GM18499 (cell line): Measurements from ENCODE around the gene IAH1.

Experiments
- ATAC-seq: cut with Tn5 transposase; IDR thresholded peaks from one replicate; pipeline ENCODE4 v1.9.1; 2021; ENCODE audit warnings: moderate number of reproducible peaks; ENCODE audit not compliant: insufficient read depth, unreplicated experiment

The IAH1 gene, protein sequence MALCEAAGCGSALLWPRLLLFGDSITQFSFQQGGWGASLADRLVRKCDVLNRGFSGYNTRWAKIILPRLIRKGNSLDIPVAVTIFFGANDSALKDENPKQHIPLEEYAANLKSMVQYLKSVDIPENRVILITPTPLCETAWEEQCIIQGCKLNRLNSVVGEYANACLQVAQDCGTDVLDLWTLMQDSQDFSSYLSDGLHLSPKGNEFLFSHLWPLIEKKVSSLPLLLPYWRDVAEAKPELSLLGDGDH

DNA sequence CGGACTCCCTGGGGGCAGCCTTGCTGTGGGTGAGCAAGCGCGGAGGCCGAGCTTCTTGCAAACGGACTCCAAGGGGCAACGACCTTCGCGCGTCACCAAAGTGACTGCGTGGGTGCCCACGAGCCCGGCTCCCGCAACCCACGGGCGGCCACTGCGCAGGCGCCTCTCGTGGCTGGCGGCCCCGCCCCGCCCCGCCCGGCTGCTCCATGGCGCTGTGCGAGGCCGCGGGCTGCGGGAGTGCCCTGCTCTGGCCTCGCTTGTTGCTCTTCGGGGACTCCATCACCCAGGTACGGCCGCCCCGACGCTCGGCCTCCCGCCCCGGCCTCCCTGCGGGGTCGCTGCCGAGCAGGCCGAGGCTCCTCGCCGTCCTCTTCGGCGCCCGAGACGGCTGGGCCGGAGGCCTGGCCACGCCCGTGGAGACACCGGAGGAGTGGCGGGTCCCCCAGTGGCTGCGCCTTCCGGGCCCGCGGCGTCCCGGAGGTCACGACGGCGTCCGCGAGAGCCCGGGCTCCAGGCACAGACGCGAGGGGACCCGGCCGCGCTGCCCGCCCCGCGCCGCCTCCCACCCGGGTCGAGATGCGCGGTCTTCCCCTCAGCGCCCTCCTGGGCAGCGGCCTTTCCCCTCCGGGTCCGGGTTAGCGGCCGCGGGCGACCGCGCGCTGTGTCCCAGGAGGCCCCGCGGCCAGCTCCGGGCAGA lies at the start of gene IAH1:
IAH1 (plus strand) TSS at position 191 of the 697 bp plus-strand sequence; CDS start at position 207, 16 bp downstream.
- ATAC-seq = peak; percentile 49

DNA sequence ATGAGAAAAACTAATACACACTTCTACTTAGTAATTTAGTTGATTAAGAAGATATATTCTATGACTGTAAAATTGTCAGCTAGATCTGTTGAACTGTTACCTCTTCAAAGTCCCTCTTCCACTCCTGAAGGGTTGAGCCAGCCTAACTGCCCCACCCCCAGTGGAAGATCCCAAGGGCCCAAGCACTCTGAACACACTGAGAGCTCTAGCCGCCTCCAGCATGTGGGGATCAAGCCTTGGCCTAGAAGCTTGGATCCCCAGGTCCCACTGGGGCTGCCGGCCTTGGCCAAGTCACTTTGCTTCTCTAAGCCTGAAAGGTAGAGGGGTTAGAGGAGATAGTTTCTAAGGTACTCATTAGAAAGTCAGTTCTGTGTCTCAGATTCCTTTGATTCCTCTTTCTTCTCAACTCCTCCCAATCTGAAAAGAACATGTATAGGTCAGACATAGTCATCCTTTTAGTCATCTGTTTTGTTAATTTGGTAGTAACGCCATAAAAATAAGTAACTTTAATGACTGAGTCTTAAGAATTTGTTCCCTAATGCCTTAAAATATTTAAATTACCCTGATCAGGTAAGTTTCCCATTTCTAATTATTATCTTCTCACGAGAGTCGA lies 45.3 kb upstream of the IAH1 start:
- no peak for ATAC-seq

DNA sequence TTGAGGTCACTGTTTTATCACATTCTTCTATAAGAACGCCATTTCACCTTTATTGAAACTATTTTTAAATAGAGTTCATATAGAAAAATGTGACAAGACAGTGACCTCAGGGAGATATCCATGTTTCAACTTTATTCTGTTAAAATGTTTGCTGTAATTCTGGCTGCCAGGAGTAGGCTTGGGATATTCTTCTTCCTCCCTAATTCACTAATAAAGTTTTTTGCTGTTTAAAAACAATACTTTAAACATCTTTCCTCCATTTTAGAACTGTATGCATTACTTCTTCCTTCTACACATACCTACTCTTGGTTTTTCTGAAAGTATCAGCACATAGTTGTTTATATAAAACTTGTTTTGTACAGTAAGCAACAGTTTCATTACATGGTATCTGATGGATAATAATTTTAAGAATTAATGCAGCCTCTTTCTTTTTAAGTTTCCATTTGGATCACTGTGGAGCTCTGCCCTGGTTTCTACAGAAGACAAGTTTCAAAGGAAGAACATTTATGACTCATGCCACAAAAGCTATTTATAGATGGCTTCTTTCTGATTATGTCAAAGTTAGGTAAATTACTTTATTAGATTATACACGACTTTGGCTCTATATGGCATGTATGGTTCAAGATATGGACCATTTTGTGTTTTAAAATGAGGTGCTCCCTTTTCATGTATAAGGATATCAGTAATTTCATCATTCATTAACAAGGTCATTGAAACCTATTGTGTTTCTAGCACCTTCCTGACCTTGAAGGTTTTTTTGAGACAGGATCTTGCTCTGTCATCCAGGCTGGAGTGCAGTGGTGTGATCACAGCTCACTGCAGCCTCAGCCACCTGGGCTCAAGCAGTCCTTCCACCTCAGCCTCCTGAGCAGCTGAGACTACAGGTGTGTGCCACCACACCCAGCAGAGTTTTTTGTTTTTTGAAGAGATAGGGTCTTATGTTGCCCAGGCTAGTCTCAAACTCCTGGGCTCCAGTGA lies 43.7 kb upstream of the IAH1 start:
- ATAC-seq = no peak

DNA sequence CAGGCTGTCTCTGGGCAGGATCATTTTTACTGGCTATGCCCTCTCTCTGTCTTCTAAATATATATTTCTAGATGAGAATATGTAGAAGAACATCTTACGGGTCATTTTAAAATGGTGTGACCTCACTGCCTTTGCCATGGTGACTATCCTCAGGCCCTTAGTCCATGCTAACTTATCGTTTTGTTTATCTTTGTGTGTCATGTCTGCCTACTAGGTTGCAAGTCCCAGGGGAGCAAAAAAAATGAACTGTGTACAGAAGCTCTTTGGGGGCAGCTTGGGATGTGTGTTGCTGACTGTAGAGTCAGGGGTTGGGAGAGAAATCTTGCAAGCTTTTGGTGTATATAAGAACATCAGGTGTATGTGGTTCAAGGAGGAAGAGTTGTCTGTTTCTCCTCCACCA lies 39.9 kb upstream of the IAH1 start:
- no peak for ATAC-seq

DNA sequence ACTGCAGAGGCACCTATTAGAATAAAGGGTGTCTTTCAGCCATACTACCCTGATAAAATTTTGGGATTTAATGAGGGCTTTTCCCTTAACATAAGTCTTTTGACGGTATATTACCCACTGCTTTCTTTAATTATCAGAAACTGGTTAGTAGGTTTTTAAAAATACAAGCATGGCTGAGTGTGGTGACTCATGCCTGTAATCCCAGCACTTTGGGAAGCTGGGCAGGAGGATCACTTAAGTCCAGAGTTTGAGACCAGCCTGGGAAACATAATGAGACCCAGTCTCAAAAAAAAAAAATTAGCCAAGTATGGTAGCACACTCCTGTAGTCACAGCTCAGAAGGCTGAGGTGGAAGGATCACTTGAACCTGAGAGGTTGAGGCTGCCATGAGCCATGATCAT lies 34.8 kb upstream of the IAH1 start:
- ATAC-seq = no peak

DNA sequence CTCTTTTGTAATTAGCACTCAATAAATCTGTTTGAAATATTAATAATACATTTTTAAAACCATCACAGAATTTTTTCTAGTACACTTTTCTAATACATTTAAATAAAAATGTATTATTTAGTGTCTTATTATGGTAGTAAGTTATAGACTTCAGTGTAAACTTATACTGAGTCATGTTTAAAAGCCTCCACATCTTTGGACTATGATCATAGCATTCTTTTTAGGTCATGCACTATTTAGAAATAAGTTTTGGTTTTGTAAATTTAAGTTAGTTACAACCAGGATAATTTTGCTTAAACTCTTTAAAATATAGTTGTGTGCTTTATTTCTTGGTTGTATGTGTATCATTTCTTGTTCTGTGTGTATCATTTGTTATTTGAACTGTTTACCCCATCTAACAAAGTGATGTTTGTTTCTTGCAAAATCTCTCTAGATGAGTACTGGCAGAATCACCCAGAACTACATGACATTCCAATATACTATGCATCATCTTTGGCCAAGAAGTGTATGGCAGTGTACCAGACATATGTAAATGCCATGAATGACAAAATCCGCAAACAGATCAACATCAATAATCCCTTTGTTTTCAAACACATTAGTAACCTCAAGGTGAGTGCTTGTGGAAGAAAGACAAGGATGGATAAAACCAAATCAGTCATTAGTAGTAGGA lies 34.2 kb upstream of the IAH1 start:
- no peak for ATAC-seq

DNA sequence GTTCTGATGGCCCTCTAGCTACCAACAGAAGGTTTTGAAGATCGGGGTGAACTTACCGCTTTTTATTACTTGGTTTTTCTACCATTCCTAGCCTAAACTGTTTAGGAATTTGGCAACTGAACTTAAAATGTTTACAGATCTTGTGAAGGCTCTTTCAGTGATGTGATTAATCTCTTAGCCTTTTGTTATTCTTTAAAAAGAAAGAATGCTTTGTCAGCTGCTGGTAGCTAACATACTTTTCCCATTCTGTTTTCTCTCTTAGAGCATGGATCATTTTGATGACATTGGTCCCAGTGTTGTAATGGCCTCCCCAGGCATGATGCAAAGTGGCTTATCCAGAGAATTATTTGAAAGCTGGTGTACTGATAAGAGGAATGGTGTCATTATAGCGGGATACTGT lies 32.8 kb upstream of the IAH1 start:
- ATAC-seq = no peak

DNA sequence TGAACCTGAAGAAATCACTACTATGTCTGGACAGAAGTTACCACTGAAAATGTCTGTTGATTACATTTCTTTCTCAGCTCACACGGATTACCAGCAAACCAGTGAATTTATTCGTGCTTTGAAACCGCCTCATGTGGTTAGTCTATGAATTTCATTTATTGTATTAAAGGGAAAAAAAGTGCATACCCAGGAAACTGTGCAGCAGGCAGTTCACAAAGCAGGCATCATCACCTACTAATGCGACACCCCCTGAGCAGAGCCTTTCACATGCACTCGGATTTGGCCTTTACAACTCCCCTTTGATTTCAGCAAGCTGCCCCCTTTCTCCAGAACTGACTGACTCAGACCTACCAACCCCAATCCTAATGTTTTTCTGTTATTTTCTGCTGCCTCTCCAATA lies 30.8 kb upstream of the IAH1 start:
- no peak for ATAC-seq

DNA sequence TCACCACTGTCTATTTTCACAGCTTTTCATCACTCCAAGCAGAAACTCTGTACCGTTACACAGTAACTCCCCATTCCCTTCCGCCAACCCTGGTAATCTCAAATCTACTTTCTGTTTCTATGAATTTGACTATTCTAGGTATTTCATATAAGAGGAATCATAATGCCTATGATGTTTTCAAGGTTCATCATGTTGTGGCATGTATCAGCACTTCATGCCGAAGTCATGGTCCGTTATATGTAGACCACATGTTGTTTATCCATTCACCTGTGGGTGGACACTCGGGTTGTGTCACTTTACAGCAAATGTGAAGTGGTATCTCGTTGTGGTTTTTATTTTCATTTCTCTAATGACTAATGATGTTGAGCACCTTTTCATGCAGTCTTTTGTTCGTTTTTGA lies 29.3 kb upstream of the IAH1 start:
- no peak for ATAC-seq

DNA sequence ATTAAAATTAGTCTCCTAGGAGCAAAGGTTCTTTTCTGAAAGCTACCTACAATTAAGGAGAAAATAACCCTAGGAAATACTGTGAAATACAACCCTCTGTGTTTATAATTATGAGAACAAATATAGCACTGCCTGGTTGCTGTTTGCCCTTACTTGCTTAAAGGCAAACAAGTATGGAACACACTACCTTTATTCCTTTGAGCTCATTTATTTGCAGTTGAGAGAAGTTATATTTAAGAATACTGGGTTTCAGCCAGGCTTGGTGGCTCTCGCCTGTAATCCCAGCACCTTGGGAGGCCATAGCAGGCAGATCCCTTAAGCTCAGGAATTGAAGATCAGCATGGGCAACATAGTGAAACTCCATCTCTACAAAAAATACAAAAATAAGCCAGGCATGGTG lies 23.1 kb upstream of the IAH1 start:
- no peak for ATAC-seq

DNA sequence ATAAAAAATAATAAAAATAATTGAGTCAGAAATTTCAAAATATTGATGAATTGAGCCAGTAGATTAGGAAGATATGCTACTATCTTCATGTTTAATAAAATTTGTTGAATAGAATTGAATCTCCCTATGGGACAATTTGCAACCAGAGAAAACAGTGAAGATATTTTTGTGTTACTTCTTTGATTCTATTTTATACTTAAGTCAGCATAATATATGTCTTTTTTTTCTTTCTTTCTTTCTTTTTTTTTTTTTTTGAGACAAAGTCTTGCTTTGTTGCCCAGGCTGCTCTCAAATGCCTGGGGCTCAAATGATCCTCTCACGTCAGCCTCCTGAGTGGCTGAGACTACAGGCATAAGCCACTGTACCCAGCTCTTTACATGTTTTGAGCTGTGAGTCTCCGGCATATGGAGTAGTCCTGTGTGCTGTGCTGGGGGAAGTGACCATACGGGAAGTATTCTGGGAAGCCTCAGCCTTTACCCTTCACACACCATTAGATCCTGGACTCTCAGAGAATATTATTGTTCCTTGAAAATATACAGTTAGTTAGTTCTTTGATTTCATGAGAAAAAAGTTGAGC lies 13.8 kb upstream of the IAH1 start:
- ATAC-seq = no peak

DNA sequence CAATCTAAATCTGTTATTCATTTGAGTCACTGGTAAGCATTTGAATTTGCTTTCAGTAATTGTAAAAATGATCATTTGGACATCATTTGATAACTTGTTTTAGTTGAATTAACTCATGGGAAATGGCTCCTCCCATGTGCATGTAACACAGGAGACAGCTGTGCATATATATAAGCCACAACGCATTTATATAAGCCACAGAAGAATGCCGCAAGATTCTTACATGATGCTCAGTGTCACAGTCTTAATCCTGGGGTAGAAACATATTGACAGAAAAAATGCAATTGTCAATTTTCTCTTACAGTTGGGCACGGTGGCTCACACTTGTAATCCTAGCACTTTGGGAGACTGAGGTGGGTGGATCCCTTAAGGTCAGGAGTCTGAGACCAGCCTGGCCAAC lies 13.3 kb upstream of the IAH1 start:
- no peak for ATAC-seq

DNA sequence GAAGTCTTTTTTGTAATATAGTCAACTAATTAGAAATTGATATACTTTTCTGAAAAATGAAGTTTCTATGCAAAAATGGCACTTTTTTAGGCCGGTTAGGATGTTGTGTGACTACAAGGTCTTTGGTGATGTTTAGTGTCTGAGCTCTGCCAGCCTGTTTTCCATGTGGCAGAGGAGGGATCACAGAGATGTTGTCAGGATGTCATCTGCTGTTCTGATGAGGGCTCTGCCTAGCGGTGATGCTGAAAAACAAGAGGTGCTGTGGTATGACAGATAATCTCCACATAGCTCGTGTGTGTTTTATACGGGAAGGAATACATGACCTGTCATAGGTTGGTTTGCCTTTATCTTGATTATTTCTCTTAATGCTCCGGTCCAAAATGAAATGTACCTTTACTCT lies 12.0 kb upstream of the IAH1 start:
- no peak for ATAC-seq

DNA sequence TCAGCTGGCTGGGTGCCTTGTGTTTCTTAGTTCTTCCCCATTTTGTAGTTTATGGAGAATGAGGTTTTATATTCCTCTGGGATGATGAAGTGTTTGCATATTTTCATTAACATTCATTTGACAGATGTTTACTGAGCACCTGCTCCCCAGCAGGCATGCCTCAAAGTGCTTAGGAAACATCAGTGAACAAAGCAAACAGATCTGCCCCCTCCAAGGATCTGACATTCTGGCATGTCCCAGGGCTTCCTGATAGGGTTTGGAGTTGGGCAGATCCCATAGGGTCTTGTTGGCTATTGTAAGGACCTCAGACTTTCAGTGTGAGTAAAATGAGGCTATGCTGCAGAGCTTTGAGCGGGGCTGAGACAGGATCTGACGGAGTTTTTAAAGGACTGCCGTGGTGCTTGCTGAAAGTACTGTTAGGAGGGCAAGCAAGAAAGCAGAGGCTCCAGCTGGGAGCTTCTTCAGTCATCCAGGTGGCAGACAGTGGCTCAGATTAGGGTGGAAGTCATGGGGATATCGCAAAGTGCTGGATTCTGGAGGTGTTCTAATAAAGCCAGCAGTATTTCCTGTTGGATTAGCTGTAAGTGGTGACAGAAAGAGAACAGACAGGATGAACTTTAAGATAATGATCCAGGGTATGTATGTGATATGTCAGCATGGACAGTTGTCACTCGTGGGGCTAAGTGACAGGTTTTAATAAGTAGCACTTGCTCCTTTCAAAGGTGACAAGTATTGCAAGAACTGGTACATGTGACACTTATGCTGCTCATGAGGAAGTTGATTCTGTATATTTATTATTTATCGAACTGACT lies 11.3 kb upstream of the IAH1 start:
- ATAC-seq = no peak

DNA sequence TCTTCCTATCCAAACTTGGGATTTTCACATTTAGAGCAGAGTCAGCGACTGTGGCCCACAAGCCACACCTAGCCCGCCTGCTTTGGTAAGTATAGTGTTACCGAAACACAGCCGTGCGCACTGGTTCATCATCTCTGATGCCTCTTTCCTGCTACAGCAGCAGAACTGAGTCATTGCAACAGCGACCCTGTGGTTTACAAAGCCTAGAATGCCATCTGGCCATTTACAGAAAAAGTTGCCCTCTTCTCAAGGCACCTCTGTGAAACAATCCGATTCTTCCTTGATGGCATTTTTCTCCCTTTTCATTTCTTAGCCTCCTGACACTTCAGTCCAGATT lies 10.7 kb upstream of the IAH1 start:
- ATAC-seq = no peak

DNA sequence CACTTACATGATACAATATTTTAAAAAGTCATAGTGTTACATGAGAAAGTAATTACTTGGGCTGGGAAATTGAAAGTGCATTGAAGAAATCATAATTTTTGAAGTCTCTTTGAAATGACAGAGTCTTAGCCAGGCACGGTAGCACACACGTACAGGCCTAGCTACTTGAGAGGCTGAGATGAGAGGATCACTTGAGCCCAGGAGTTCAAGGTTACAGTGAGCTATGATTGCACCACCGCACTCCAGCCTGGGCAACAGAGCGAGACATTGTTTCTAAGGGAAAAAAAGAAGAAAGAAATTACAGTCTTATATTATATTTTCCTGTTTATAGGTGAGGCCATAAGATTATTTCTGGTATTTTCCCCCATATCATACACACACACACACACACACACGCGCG lies 9.2 kb upstream of the IAH1 start:
- no peak for ATAC-seq

DNA sequence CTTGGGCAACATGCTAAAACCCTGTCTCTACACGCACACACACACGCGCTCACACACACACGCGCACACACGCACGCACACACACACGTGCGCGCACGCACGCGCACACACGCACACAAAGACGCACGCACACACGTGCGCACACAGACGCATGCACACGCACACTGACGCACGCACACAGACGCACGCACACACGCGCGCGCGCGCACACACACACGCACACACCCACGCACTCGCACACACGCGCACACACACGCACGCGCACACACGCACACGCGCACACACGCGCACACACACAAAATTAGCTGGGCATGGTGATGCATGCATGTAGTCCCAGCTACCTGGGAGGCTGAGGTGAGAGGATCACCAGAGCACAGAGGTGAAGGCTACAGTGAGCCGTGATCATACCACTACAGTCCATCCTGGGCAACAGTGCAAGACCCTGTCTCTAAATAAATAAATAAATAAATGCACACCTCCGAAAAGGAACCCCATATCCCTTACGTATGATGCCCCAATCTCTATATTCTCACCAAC lies 8.1 kb upstream of the IAH1 start:
- ATAC-seq = no peak

DNA sequence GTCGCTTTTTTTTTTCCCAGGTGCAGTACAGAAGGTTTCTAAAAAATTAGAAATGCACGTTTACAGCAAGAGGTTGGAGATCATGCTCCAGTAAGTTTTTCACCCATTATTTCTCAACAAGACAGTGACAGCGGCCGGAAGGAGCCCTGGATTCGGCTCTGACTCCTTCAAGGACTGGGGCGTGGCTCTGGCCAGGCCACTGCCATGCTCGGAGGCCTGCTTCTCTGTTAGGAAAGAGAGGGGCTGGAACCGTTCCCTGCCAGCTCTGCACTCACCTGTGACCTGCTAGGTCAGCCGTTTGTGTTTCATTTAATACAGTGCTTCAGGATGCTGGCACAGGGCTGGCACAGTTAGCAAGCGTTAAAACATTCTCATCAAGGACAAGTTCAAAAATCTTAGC lies 6.7 kb upstream of the IAH1 start:
- ATAC-seq = no peak

DNA sequence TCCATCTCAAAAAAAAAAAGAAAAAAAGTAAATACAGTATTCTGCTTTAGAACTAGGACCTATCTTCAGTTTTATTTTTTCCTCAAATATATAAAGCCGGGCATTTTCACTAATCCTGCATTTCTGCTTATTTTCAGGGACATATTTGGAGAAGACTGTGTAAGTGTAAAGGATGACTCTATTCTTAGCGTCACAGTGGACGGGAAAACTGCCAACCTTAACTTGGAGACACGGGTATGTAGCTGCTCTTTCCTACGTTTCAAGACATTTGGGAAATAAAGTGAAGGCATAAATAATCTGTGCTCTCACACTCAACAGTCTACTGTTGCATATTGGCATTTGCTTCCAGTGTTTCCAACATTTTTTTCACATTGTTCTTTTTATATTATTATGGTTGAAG lies 3.1 kb upstream of the IAH1 start:
- no peak for ATAC-seq
